RCC 7860 (cell line): ENCODE data around the gene NUBP2.

ENCODE experiments used
- DNase-seq: peaks from one replicate; pipeline ENCODE4 v3.0.0-alpha.2; 2015; ENCODE audit warnings: low spot score
- FAIRE-seq: peaks from 2 replicates; lab custom pipeline; 2012; peaks lifted over from hg19 to GRCh38; lab: Jason Lieb, UNC

NUBP2 gene

DNA sequence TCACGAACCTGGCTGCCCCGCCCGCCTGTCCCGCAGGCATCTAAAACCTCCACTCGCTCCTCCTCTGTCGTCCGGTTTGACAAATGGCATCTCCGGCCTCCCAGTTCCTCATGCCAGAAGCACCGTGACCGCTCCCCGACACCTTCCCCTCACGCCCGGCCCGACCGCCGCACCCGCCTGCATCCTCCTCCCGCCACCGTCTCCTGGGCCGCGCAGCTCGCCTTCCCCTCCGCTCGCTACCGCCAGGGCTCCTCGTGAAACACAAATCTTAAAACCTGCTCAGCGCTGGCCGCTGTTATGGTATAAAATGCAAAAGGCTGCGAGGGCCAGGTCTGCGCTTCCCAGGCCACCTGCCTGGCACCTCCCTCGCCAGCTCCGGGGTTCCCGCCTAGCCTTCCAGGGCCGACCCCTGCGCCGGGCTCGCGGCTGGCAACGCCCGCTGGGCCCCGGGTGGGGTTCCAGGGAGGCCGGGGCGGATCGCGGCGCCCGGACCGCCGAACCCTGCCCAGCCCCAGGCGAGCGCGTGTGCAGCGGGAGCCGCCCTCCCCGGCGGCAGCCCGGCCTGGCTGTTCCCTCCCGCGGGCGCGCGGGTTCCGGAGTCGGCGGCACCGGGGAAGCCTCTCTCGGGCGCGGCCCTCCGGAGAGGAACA, 877 bp upstream of the NUBP2 start:
- FAIRE-seq (no peak), DNase-seq (no peak)

- no peak for FAIRE-seq
- DNase-seq: no peak
Observed at GRCh38 chr16:1784977-1785845, 2.5 kb downstream of the NUBP2 start.

DNA sequence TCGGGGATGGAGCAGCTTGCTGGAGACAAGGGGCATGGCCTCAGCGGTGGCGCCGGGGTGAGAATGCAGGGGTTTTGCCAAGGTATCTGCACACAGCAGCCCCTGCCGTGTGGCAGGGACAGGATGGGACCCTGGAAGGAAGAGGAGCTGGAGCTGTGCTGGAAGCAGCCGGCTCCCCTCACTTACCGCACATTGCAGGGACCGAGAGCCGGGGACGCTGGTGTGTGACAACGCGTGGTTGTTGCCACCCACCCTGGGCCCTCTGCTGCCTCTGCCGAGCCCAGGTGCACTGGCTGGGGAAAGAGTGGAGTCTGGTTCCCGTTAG, 3.0 kb downstream of the NUBP2 start:
- DNase-seq (no peak), FAIRE-seq (no peak)

- no peak for DNase-seq
- FAIRE-seq: no peak
Observed at GRCh38 chr16:1786242-1787055, 3.7 kb downstream of the NUBP2 start.

- FAIRE-seq (no peak), DNase-seq (no peak)
Observed at GRCh38 chr16:1787056-1787321, 4.2 kb downstream of the NUBP2 start.

DNA sequence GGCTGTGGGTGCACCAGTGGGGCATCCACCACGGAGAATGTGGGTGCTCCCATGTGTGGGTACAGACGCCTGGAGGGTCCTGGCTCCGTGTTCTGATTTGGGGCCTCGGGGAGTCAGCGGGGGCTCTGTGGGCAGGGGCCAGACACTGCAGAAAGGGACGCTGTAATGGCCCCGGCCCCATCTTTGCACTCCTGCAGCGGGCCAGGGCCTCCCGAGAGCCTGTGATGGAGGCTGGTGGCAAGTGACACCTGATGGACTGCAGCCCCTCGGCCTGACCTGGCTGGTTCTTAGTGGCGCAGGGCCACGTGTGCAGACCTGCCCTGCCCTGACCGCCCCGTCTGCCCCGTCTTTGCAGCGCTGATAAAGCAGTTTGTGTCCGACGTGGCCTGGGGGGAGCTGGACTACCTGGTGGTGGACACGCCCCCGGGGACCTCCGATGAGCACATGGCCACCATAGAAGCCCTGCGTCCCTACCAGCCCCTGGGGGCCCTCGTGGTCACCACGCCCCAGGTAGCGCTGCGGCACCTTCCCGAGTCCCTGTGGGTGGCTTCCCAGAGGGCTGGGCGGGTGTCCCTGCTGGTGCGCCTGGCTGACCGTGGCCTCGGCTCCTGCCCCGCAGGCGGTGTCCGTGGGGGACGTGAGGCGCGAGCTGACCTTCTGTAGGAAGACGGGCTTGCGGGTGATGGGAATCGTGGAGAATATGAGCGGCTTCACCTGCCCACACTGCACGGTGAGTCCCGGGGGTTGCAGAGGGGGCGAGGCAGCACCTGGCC, 4.7 kb downstream of the NUBP2 start:
- DNase-seq: no peak
- no peak for FAIRE-seq

GRCh38 chr16:1788095-1788707, 5.4 kb downstream of the NUBP2 start:
- DNase-seq (no peak), FAIRE-seq (no peak)

- FAIRE-seq (no peak), DNase-seq (no peak)
Observed at GRCh38 chr16:1788708-1789100, 5.9 kb downstream of the NUBP2 start.

DNA sequence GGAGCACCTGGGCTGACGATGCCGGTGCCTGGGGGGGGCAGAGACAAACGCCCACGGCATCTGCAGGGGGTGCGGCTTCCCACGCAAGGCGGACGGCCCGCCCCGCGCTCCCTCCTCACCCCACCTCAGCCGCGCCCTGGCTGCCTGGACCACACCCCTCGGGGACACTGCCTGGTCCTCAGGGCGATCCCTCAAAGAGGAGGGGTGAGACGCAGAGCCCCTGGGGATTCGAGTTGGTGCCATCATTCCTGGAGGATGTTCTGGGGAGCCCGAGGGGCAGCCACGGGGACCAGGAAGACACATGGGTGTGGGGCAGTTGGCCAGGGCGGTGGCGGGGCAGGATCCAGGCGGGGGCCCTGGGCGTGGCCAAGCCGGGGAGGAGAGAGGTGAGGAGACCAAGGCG, 6.9 kb downstream of the NUBP2 start:
- no peak for DNase-seq
- FAIRE-seq: no peak

GRCh38 chr16:1790261-1790610, 7.5 kb downstream of the NUBP2 start:
- DNase-seq (no peak), FAIRE-seq (no peak)

GRCh38 chr16:1790611-1791255, 8.0 kb downstream of the NUBP2 start:
- no peak for DNase-seq
- FAIRE-seq: no peak

- DNase-seq (no peak), FAIRE-seq (no peak)
Observed at GRCh38 chr16:1791256-1791942, 8.6 kb downstream of the NUBP2 start.

DNA sequence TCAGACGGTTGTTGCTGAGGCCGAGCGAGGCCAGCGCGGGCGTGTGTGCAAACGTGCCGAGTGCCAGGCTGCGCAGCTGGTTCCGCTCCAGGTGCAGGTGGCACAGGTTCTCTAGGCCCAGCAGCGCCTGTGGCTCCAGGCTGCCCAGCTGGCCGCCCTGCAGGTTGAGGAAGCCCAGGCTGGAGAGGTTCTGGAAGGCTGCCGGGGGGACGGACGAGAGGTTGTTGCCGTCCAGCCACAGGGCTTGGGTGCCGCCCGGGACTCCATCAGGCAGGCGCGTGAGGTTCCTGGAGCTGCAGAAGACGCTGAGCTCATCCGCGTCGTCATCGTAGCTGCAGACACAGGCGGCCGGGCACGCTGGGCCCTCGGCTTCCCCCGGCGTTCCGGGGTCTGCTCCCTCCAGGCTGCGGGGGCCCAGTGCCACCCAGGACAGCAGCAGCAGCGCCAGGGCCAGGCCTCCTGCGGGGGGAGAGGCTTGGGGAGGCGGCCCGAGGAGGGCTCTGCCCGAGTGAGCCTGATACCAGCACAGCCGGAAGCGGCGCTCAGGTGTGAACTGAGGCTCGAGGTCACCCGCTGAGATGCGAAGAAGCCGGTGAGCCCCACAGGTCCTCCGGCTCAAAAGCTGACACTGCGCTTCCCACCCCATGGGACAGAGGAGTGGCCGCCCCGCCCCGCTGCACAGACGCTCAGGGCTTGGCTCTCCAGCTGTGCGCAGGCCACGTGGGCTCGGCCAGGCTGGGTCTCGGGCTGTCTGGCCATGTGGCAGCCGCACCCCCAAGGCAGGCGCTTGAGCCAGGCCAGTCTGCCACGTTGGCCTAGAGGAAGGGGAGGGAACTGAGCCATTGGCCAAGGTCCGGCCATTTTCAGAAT, 9.4 kb downstream of the NUBP2 start:
- DNase-seq (no peak), FAIRE-seq (no peak)

DNA sequence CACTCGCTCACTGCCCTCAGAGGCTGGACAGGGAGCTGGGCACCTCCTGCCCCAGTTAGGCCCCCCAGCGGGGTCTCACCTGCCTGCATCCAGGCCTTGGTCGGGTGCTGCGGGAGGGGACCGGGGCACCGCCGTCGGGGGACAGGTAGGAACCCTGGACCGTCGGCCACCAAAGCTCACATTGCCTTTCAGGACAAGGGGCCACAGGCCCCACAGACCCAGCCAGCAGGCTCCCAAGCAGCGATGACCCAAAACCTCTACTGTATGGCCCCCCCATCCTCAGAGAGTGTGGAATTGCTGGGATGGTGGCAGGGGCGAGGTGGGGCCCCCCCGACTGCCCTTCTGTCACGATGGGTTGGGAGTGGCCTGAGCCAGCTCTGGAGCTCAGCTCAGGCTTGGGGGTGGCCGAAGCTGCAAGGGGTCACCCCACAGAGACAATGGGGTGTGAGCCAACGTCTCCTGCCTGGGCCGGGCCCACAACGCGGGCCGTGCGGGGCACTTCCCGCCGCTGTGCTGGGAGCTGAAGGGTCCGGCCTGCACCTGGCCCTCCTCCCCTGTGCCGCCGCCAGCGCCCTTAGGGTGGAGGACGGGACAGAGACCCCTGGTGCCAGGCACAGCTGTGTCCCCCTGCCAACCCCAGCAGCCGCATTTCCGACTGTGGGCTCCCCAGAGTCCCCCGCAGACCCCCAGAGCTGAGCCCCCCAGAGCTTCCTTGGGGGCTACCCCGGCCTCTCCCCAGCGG, 10.2 kb downstream of the NUBP2 start:
- no peak for DNase-seq
- no peak for FAIRE-seq

DNA sequence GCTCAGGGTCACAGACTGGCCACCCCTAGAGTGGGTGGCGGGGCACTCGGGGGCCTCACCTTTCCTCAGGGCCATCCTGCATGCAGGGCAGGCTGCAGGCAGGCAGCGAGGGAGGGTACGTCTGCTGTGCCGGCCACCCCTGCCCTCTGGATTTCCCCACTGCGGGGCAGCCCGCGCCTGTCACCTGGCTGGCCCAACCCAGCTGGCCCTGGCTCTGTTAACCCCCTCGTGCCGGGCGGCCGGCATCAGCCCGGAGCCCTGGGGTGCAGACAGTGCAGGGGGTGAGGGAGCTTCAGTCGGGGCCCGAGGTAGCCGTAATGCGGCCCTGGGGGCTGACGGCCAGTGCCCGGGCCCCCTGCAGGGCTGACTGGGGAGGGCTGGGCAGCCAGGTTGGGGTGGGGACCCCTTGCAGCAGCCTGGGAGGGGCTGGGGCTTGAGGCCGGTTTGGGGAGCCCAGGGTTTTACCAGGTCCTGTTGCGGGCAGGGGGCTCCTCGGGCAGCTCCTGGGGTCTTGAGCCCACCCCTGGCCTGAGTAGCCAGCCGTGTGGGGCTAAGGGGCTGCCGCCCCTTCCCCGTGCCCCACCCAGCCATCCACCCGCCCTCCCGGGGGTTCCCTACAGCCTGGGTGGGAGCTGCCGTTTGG, 10.9 kb downstream of the NUBP2 start, which contains the start of gene IGFALS:
Gene IGFALS, minus strand, starts transcription at position 128 of the 643 bp plus-strand sequence. Its CDS starts 53 bp downstream, at position 75.
- FAIRE-seq: no peak
- no peak for DNase-seq

DNA sequence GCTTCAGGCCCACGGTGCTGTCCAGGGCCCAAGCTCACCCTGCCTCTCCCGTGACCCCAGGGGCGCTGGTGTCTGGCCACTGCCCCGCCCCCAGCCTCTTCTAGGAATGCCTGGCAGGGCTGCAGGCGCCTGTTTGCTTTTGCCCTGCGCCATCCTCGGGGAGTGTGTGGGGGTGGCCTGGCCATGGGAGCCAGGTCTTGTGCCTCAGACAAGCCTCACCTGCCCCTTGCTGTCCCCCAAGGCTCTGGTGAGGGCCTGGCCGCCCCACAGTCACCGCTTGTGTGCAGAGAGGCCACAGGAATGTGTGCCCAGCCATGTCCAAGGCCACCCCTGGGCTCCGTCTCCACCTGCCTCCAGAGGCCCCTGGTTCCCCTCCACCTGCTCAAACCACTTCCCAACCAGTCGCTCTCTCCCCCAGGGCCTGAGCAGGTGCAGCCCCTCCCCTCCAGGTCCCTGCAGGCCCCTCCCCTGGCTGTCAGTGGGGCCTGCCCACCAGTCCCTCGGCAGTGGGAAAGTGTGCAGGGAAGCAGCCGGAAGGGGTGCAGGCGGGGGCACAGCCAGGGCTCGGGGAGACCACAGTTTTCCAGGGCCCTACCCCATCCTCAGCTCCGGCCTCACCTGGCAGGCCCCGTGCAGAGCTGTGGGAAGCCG, 11.6 kb downstream of the NUBP2 start:
- FAIRE-seq (no peak), DNase-seq (no peak)
